NCI-H2227 (cell line): Measurements from ENCODE around the gene ASTN2.

Source experiments
- DNase-seq: peaks from one replicate; lab custom pipeline; 2025; ENCODE audit not compliant: unreplicated experiment; lab: John Stamatoyannopoulos, UW

Gene ASTN2

DNA sequence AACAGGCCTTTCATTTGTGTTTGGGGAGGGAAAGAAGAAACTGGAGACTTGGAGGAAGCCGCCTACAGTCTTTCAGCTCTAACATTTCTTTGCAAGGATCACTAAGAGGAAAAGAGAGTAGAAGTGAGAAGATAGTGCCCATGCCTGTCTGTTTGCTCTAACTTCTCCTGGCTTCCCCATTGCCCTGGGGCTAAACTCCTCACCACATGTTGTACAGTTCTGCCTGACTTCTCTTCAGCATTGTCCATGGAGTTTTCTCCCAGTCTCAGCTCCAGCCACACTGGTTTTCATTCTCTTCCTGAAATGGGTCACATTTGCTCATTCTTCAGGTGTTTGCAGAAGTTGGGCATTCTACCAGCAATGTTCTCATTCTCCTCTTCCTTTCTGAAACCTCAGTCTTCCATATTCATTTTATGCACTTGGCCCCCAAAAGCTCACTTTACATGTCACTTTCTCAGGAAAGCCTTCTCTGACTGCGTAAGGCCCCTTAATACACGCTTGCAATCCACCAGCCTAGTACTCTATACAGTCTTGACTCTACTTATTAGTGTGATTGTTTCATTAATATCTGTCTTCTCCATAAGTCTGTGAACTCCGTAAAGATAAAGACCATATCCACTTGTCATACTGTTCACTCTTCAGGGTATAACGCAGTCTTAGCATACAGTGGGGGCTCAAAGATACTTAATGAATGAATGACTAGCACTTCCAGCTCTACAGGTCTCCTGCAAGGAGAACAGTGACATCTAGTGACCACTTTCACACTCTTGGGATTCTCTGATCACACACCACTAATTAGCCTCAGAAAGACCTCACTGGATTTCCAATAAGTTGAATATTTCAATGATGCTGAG, 768.0 kb downstream of the ASTN2 start:
- no peak for DNase-seq

DNA sequence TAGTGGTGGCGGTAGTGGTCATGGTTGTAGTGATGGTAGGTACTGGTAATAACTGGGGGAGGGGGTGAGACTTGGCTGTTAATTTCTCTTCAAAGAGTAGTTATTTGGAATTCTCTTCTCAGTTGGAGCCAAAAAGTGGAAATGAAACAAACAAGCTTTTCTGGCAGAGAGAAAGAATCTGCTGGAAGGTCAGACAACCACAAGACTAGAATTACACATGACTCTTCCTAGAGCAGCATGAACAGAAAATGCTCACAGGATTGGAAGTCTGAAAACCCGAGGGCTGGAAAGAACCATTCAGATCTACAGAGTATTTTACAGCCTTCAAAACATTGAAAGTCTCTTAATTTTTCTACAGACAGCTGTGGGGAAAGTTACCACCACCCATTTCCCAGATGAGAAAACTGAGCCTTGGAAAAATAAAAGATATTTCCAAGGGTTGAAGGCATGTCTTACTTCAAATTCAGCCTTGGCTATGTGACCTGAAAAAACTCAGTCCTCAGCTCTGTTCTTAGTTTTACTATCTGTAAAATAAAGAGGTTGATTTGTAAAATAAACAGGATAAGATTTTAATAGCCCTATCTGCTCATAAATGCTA, 770.7 kb downstream of the ASTN2 start:
- DNase-seq, result no peak

DNA sequence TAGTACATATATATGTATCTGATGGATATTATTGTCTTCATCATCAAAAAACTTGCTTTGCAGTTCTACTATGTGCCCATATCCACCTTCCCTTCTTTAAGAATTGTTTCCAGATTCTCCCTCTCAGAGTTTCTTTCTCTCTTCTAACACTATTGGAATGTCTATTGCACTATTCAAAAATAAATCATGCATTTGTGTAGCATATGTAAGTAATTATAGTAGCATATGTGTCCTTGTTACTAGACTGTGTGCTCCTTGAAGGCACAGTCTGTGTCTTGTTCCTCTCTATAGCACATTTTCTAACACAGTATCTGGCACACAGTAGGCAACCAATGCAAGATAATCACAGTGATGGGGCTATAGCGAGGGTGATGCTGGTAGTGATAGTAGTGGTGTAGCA, 771.2 kb downstream of the ASTN2 start:
- no peak for DNase-seq

DNA sequence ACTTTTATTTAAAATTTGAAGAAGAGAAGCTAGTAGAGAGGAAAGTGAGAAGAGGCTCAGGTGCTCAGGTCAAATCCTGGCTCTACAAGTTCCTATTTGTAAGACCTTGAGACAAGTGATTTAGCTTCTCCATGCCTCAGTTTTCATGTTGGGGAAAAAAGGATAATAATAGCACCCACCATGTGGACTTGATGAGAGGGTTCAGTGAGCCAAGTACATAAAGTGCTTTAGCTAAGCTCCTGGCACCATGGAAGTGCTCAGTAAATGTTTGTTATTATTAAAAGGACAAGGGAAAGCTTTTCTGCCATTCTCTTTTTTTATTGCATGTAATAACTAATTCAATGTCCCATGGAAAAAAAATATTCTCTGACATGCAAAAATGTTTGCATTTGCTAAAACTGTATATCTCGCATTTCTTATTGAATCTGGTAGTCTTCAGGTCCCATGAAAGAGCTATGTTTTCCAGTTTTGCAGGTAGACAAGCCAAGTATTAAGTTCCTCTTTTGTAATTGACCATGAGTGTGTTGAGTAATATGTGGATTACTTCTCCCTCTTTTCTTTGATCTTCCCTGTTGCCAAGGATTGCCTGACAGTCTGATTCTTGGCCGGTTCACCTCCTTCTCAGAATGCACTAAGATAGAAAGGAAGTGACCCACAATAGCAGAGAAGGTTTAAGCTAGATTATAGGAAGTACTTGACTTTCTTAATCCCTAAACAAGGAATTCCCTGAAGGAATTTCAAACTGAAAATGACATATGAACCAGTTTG, 773.4 kb downstream of the ASTN2 start:
- no peak for DNase-seq

DNA sequence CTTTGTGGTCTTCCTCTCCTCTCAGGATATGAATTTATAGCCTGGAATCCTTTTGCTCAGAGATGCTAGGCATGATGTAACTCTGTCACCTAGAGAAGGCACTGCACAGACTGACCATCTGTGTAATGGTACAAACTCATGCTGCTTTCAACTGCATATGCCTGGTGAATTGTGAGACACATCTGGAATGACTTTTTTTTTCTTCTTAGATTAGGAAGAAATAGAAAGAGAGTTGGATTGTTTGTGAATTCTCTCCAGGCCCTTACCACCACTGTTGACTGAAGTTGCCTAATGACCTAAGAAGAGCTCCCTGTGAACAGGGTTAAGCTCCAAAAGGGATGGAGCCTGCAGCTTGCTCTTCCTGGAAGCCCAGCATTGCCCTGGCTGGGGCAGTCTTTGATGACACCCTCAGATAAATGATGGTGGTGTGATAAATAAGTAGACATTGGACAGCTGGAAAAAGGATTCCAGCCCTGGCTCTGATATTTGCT, 775.6 kb downstream of the ASTN2 start:
- no peak for DNase-seq

DNA sequence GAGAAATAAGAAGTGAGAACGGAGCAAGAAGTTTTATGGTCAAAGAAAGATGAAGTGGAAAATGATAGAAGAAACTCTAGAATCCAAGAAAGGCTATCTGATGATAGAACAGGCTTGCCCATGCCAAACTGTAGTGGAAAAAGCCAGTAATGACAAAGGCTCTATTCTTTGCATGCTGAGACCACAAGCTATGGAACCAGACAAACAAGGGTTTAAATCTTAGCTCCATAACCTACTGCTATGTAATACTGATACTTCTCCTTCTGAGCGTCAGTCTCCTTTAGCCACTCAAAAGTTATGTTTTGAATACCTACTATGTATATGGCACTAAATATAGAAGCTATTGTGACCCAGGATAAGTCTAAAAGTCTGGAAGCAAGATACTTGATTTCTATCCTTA, 778.9 kb downstream of the ASTN2 start:
- DNase-seq, result no peak

DNA sequence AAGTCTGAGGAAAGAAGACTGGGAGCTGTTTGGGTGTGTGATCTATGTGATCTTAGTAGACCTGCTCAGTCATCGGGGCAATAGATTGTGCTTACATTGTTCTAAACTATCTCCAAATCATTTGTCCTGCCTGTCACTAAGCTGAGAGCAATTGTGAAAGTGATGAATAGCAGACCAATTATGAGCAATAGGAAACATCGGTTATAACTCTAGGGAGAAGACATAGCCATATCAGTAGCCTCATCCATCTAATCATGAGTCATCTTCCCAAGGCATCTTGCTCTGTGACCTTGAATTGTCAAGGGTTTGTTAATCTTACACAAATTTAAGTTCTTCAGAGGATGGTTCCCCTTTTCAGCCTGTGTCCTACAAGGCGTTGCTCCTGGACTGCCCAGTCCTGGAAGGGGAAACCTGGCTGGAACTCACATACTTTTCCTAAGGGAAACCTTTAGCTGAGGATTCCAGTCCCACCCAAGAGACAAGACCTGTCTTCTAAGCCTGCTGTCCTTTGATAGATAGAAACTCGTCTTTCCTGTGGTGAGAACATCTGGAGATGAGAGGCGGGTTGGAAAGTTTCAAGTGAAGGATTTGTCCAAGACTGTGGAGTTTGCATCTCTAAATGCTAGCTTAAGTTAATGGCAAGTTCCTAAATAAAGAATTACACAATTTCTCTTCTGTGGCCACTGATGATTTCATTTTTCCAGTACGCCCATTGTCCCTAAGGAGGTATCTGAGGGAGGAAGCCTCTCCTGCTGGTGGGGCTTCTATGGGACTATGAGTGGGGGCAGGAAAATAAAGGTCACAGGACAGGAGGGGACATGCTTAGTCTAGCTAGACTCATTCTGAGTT, 781.6 kb downstream of the ASTN2 start:
- no peak for DNase-seq

DNA sequence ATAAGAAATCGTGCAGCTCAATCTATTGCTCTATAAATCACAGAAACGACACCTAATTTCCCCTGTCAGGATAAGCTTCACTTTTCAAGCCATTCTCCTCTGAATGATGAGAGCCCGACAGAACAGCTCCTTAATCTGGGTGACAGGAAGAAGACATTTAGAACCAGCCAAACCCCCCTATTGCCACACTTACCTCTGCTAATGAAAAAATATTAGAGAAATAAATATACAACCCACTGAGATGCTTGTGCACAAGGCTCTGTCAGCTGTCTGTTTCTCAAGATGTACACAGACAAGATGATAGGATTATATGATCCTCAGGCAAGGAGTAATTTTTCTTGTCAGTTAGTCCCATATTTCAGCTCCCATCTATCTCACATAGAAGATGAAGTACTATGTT, 785.2 kb downstream of the ASTN2 start:
- DNase-seq, result no peak

DNA sequence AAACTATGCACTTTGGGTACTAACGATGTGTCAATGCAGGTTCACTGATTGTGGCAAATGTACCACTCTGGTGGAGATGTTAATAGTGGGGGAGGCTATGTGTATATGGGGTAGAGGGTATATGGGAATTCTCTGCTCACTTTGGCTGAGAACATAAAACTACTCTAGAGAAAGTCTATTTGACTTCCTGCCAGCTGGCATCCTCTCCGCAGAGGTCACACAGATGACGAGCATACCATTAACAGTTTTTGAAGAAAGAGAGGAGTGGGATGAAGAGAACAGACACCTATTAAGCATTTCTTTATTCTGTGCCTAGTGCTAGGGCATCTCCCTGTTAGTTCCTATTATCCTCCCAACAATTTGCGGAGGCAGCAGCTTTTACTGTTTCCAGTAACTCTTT, 786.1 kb downstream of the ASTN2 start:
- no peak for DNase-seq

DNA sequence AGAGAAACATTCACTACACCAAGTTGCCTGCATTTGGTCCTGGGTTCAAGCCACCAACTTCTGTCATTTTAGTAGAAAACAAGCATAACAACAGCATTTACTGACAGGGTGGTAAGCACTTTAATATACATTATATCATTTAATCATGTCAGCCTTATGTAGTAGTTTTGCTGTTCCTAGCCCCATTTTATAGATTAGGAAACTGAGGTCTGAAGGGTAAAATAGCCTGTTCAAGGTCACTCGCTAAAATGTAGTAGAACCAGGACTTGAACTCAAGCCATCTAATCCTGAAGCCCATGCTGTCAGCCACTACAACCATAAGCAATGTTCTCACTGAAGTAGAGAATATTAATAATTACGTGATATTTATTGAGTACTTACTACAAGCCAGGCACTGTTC, 787.4 kb downstream of the ASTN2 start:
- no peak for DNase-seq

DNA sequence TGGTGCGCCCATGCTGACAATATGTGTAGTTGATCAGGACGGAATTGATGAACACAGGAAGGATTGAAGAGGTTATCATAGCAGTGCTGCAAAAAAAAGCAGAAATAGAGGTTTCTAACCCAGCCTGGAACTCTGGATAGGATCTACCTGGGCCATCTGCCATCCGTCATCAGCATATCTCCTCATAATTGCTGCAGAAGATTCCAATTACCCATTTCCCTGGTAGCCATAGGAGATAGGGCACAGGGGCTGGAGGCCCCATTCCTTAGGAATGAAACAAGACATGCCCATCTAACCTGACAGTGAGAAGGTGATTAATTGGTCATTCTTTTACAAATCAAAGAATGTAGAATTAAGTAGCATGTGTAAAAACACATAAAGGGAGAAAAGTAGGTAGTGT, 788.1 kb downstream of the ASTN2 start:
- DNase-seq, result no peak

DNA sequence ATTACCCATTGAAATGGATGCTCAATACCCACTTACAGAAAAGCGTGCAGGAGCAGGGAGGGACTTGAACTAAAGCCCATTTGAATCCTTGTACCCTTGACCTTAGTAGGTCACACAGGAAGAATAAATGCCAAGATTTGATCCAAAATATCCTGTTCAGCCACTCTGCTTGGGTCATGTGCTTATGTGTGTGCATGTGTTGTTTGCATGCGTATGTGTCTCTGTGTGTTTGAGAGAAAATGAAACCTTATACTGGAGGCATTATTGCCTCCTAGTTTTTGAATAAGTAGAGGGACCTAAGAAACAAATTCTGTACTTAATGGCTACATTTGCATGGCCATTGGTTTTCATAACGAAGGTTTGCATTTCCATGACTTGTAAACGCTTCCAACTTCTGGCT, 791.1 kb downstream of the ASTN2 start:
- DNase-seq, result no peak

DNA sequence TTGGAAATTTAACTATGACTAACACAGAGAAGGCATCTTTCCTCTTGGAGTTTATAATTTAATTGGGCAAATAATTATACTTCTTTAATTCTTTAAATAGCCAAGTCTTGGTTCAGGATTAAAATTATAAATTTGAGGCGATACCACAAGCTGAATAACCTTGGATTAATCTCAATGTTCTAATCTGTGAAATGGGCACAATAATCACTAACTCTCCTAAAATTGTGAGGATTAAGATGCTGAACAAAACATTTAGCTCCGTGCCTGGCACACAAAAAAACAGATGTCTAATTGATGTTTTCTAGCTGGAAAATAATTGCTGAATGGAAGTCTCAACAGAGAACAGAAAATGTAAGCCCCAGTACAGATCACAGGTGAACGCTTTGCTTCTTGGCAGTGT, 797.5 kb downstream of the ASTN2 start:
- DNase-seq, result no peak

DNA sequence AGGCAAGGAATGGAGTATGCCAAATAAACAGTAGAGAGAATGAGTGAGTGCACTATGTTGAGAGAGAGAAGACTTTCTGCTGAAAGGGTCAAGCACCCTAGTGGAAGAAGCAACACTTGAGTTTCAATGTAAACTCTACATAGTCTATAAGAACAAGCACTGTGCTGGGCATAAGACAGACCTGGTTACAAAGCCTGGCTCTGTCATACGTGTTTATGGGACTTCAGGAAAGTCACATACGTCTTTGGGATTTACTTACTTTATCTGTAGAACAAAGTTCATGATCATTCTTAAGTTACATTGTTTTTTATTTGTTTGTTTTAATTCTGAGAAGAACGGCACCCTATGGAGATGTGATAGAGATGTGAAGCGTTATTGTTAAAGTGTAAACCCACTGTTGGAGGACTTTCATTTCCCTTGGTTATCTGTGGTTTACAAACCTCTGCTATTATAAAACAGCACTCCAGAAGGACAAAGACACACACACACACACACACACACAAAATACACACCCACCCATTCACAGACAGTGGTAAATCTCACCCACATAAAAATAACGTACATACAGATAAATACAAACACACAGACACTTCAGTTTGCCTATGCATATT, 798.4 kb downstream of the ASTN2 start:
- no peak for DNase-seq

DNA sequence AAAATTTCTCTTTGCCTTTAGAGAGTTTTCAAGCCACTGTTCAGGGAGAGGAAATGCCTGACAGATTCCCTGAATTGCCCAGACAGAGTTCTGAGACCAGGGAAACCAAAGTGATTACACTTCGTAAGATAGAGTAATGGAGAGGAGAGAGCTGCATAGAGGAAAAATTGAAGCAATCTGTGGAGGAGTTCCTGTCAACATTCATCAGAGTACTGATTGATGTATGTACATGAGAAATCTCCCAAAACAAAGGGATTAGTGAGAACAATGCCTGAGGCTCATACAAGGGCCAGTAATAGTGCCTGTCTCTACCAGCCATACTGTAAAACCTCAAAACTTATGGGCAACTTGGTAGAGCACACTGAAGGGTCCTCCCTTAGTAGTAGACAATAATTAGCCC, 806.8 kb downstream of the ASTN2 start:
- no peak for DNase-seq

DNA sequence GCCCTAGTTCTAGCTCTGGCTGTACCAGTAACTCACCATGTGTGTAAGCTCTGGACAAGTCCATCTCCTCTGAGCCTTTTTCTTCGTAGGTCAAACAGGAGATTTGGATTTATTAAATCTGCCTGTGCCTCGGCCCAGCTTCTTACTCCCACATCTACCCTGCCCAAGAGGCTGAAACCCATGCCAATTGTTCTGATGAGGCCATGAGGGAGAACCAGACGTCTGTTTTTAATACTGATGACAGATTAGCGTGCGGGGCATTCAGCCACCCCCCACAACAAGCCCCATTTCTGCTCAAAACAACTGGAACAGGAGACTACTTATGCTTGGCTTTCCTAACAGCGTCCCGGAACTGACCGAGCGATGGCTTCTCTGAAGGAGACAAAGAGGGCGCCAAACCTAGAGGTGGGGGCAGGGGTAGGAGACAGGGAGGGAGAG, 808.9 kb downstream of the ASTN2 start:
- no peak for DNase-seq

DNA sequence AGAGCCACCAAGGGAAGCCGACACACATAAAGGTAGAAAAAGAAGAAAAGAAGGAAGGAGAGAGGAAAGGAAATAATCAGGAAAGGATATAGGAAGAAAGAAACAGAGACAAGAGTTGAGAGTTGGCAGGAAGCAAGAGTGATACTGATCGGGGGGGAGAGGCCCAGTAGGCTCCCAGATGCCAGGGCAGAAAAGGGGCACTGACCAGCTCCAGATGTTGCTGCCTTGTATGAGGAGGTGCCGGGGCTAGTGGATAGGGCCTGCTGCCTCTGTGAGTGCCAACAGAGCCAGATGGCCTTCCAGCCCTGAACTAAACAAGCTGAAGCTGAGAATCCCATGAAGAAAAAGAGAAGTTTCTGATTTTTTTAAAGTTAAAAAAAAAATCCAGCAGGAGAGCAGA, 809.8 kb downstream of the ASTN2 start:
- no peak for DNase-seq

DNA sequence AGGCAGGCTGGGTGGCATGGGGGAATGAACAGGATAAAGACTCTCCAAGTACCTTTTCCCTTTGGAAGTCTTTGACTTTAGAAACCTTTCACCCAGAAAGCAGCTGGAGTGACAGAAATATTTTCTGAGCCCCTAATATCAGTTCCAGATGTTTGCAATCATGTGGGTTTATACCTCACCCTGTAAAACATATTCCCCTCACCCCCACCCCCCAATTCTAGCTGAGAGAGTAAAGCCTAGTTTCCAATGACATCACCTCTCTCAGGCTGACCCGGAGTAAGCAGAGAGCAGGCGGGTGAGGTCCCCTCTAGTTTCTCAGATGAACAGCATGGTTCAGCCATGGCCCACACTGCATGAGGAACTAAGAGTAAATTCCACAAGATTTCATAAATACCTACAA, 810.6 kb downstream of the ASTN2 start:
- DNase-seq, result no peak

DNA sequence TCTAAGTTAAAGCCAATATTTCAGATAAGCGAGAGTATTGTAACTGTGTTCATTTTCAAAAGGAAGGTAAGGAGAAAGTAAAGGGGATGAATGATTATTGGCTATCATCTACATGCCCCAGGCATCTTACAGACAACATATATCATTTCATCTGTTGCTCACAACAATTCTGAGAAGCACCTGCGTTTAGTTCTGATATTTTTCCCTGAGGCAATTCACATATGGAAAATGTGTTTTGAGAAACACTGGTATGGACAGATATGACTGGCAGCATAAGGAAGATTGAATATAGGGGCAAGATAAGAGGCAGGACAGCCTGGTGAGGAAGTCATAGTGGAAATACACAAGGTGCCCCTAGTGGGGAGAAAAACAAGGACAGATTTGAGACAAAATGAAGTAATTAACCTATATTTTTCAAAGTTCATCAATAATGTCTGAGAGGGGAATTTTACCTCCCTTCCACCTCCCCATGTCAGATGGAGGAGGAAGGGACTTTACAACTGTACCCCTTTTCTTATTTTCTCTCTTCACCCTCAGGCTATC, 815.4 kb downstream of the ASTN2 start:
- no peak for DNase-seq

DNA sequence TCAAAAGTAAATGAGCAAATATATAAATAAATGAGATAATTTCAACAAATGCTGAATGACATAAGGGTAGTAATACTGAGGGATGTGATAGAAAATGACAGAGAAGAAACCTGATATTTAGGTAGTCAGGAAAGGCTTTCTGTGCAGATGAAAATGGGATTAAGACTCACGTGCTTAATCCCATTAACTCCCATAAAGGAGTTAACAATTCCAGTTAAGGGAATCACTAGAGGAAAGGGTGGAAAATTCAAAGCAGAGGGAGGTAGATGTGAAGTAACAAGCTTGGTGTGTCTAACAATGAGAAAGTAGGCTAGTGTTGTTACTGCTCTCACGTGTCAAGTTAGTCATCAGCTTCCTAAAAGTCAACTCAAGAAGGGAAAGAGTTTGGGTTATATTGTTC, 818.2 kb downstream of the ASTN2 start:
- no peak for DNase-seq
